RWPE2 (cell line): Measurements from ENCODE around the gene RNF148.
"Not testable (repeated sequence)": the region's sequence is repeated elsewhere in the genome, so short reads cannot be mapped to it uniquely, and the experiment has no call there.

Experiments used
- ATAC-seq: fragments of 200-7000 bp; cut with Tn5 transposase; 3 replicates; pipeline ENCODE4 v1.9.1; 2021; ENCODE audit warnings: low read depth
- DNase-seq: peaks from one replicate; pipeline ENCODE4 v3.0.0-alpha.2; 2020; ENCODE audit warnings: low spot score
- H3K27ac ChIP-seq: fragments of 450-650 bp; 2 replicates; pipeline ENCODE4 v1.5.1; 2017; ENCODE audit warnings: mild to moderate bottlenecking; ENCODE audit not compliant: poor library complexity, severe bottlenecking
- H3K27me3 ChIP-seq: fragments of 250-450 bp; sonication (Bioruptor Pico); 2 replicates; pipeline ENCODE4 v1.5.1; 2021; ENCODE audit warnings: mild to moderate bottlenecking, moderate library complexity; ENCODE audit not compliant: insufficient read depth, poor library complexity, severe bottlenecking
- H3K36me3 ChIP-seq: fragments of 250-450 bp; sonication (Bioruptor Pico); 2 replicates; pipeline ENCODE4 v1.5.1; 2020; ENCODE audit warnings: low read depth, mild to moderate bottlenecking, moderate library complexity
- H3K4me1 ChIP-seq: fragments of 250-450 bp; sonication (Bioruptor Pico); 2 replicates; pipeline ENCODE4 v1.5.1; 2021; ENCODE audit warnings: mild to moderate bottlenecking, moderate library complexity; ENCODE audit not compliant: insufficient read depth, poor library complexity, severe bottlenecking
- H3K4me3 ChIP-seq: fragments of 250-450 bp; sonication (Bioruptor Pico); 2 replicates; pipeline ENCODE4 v1.5.1; 2021; ENCODE audit warnings: mild to moderate bottlenecking, moderate library complexity; ENCODE audit not compliant: severe bottlenecking
- H3K9me3 ChIP-seq: fragments of 250-450 bp; sonication (Bioruptor Pico); 2 replicates; pipeline ENCODE4 v1.5.1; 2021; ENCODE audit warnings: mild to moderate bottlenecking, moderate library complexity; ENCODE audit not compliant: severe bottlenecking
- TF ChIP-seq, protein P1 (sequence below): fragments of 450-650 bp; IDR thresholded peaks from one replicate; pipeline ENCODE4 v1.5.1; 2017; ENCODE audit warnings: mild to moderate bottlenecking, moderate library complexity; ENCODE audit not compliant: poor library complexity, severe bottlenecking

The RNF148 gene

DNA sequence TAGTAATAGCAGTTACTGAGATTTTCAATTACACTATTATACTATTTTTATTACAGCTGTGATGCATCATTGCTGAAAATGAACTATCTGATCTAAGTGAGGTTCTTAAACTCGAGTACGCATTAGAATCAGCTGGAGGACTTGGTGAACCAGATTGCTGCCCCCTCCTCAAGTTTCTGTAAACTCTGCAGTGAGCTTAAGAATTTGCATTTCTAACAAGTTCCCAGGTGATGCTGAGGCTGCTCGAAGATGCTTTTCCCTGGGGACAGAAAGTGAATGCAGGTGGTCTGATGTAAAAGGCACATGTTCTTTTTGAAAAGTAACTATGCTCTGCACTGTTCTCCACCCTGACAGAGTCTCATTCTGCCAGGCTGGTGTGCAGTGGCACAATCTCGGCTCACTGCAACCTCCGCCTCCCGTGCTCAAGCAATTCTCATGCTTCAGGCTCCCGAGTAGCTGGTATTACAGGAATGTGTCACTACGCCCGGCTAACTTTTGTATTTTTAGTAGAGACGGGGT, 16.3 kb downstream of the RNF148 start:
- Histone ChIP-seq H3K36me3 (no peaks in the 10 kb centered on the region), H3K27ac (no peak overlapping the region), H3K9me3 (no peaks in the 10 kb centered on the region), H3K4me1 (no peaks in the 10 kb centered on the region), H3K4me3 (no peak overlapping the region), H3K27me3 (no peaks in the 10 kb centered on the region)
- DNase-seq (no peak), ATAC-seq (no peak)
- TF ChIP-seq, protein P1, sequence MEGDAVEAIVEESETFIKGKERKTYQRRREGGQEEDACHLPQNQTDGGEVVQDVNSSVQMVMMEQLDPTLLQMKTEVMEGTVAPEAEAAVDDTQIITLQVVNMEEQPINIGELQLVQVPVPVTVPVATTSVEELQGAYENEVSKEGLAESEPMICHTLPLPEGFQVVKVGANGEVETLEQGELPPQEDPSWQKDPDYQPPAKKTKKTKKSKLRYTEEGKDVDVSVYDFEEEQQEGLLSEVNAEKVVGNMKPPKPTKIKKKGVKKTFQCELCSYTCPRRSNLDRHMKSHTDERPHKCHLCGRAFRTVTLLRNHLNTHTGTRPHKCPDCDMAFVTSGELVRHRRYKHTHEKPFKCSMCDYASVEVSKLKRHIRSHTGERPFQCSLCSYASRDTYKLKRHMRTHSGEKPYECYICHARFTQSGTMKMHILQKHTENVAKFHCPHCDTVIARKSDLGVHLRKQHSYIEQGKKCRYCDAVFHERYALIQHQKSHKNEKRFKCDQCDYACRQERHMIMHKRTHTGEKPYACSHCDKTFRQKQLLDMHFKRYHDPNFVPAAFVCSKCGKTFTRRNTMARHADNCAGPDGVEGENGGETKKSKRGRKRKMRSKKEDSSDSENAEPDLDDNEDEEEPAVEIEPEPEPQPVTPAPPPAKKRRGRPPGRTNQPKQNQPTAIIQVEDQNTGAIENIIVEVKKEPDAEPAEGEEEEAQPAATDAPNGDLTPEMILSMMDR = no peak

GRCh38 chr7:122684504-122684903, 18.2 kb downstream of the RNF148 start:
- ATAC-seq (no peak), DNase-seq (no peak)
- TF ChIP-seq, protein P1 = no peak
- Histone ChIP-seq H3K4me3 (no peak overlapping the region), H3K27ac (no peak overlapping the region), H3K4me1 (no peaks in the 10 kb centered on the region), H3K36me3 (no peaks in the 10 kb centered on the region), H3K27me3 (no peaks in the 10 kb centered on the region), H3K9me3 (no peaks in the 10 kb centered on the region)

- no peaks in the 10 kb centered on the region for H3K9me3 ChIP-seq
- ATAC-seq (no peak), DNase-seq (no peak)
- H3K27me3 ChIP-seq = no peaks in the 10 kb centered on the region
- no peak overlapping the region for H3K4me3 ChIP-seq
- H3K27ac ChIP-seq = no peak overlapping the region
- TF ChIP-seq, protein P1 = no peak
- no peaks in the 10 kb centered on the region for H3K4me1 ChIP-seq
- no peaks in the 10 kb centered on the region for H3K36me3 ChIP-seq
These were observed 19.7 kb downstream of the RNF148 start for GRCh38 chr7:122682815-122683550.

GRCh38 chr7:122681186-122681585, 21.5 kb downstream of the RNF148 start:
- not testable (repeated sequence) for H3K9me3 ChIP-seq, H3K27me3 ChIP-seq, H3K27ac ChIP-seq, H3K4me1 ChIP-seq, H3K36me3 ChIP-seq, DNase-seq, ATAC-seq, H3K4me3 ChIP-seq

GRCh38 chr7:122679813-122680212, 22.9 kb downstream of the RNF148 start:
- Histone ChIP-seq H3K9me3 (no peaks in the 10 kb centered on the region), H3K27me3 (no peaks in the 10 kb centered on the region), H3K4me1 (no peaks in the 10 kb centered on the region), H3K27ac (no peak overlapping the region), H3K36me3 (no peaks in the 10 kb centered on the region), H3K4me3 (no peak overlapping the region)
- ATAC-seq (no peak), DNase-seq (no peak)
- TF ChIP-seq, protein P1 = no peak

DNA sequence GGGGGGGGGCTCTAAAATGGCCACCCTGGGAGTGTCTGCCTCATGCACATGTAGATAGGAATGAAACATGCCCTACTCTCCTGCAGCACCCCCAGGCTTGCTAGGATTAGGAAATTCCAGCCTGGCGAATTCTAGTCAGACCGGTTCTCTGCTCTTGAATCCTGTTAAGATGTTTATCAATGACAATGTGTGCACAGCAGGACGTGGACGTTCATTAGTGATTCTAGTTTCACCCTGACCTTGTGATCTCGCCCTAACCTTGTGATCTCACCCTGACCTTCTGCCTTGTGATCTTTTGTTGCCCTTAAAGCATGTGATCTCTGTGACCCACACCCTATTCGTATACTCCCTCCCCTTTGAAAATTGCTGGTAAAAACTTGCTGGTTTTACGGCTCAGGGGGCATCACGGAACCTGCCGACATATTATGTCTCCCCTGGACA, 23.4 kb downstream of the RNF148 start:
- not testable (repeated sequence) for H3K27ac ChIP-seq, H3K4me3 ChIP-seq, H3K36me3 ChIP-seq, H3K9me3 ChIP-seq, H3K4me1 ChIP-seq, DNase-seq, H3K27me3 ChIP-seq
- ATAC-seq = peak; percentile 40; the same call in 1 of the 3 replicates
